NOMO-1 (cell line): ENCODE measurements around the gene CLVS2.
A peak's percentile ranks its signal among the peaks of the same experiment; 100 is the strongest.

Experiments
- DNase-seq, 2 experiments: peaks; one replicate each; lab custom pipeline; 2025; ENCODE audit not compliant: unreplicated experiment in 2 of 2; lab: John Stamatoyannopoulos, UW

Gene CLVS2

DNA sequence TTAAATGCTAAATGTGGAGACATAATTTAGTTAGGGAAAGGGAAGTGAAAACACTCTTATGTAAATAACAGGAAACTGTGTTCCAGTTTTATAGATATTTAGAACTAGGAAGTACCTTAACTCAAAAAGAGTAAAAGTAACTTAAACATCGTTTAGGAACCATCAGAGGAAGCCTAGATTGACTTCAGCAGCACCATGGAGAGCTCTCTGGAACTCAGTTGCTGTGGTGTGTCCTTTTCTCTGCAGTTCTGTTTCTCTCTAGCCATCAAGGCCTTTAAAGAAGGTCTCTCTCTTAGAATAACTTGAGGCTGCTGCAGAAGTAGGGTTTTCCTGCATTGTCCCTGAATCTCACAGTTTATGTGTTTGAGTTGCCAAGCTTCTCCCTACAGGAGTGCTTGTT is 26.9 kb downstream of the CLVS2 start:
- peak in 1 of 2 experiments; percentile 20 for DNase-seq

DNA sequence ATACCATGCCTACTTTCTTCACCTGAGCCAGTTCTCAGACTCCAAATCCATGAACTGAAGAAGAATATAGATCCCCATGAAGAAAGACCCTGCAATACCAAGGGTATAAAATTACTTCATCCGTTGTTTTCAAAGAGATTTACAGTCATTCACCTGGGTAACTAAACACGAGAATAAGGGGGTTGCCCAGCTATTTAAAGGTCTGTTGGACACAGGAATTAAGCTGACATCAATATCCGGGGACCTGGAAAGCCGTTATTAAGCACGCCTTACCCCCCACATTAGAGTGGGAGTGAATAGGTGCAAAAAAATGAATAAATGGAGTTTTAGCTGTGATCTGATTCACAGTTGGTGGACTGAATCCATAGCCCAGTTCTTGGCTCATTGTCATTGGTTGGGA is 28.9 kb downstream of the CLVS2 start:
- DNase-seq: no peak

DNA sequence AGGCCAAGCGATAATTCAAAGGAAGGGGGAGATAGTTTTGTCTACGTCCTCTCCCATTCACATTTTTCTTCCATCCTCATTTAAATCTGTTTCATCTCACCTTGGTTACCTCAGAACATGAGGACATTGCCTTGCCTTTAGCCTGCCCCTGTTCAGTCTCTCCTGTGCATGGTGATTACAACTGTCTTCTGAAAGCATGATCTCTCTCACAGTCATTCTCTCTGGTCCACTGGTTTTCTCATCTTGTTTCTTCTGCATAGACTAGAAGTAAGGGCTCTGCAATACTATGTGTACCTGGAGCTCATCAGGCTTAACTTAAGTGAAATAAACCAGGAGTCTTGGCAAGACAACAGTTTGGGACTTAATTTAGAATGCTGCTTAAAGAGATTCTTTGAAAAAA is 31.4 kb downstream of the CLVS2 start:
- DNase-seq: no peak

DNA sequence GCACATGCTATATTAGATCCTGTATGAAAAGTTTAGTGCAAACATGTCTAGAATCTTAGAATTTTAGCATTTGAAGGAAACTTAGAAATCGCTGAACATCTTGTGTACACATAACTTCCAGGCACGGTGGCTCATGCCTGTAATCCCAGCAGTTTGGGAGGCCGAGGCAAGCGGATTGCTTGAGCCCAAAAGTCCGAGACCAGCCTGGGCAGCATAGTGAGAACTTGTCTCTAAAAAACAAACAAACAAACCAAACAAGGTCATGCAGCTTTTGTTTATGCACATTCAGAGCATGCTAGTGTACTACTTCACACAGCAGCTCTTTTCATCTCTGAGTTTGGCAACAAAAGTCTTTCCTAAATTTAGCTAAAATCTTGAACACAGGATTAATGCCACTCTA is 32.2 kb downstream of the CLVS2 start:
- no peak for DNase-seq

DNA sequence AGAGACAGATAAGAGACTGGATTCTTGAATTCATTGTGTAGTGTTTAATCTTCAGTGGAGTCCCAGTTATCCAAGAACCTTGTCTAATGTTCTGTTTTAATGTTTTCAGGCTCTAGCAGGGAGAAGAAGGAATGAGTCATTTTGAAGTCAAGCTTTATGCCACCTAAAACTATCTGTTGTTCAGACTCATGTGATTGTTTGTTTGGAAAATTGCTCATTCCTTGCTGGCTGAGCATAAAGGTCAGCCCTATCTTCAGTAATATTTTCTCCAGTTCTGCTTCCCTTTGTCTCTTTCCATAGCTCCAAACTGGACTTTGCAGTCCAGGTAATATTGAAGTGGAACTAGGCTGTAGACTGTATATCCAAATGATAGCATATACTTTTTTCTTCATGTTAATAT is 34.2 kb downstream of the CLVS2 start:
- no peak for DNase-seq

DNA sequence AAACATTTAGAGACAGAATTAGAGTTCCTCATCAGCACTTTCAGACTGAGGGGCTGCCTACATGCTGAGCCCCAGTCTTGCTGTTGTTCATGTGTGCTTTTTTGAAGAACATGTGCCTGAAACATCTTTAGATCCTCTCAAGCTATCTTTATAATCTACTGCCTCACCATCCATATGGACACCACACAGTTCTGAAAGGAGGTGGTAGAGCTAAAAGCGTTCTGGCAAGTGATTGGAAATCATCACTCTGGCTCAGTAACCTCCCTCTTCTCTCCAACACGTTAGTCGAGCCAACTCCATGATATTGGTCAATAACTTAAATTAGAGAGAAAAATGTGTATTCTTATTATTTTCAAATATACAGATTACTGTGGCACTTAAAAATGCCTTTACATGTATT is 40.6 kb downstream of the CLVS2 start:
- no peak for DNase-seq

DNA sequence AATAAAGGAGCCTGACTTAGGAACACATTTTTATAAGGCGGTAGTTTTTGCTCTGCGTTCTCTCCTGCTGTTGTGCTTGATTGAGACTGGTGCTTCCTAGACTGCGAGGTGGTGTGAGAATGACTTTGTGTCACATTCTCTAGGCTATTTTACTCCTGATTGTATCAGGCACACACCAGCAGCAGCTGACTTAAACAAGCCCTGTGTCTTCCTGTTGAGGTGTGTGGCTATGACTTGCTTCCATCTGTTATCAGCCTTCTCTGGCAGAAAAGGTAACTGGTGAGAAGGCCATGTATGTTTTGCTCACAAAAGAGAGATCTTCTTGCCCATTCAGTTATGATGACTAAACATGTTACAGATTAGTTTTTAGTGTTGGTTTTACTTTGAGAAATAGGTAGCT is 43.4 kb downstream of the CLVS2 start:
- no peak for DNase-seq

DNA sequence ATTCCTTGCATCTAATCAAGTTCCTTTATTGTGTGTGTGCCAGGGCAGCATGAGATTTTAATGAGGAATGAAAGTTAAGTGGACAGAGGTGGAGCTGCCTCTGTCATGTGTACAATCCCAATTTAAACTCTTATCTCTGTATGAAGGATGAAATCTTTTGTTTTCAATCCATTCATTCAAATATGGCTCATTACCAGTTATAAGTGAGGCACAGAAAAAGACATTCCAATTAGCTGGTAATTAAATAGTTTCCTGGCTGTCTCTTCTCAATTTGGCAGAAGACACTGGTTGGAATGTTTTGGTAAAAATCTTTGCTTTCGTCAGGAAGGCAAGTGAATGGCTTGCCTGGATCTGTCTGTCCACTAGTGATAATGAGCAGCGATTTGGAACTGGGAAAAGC is 46.4 kb downstream of the CLVS2 start:
- no peak for DNase-seq

DNA sequence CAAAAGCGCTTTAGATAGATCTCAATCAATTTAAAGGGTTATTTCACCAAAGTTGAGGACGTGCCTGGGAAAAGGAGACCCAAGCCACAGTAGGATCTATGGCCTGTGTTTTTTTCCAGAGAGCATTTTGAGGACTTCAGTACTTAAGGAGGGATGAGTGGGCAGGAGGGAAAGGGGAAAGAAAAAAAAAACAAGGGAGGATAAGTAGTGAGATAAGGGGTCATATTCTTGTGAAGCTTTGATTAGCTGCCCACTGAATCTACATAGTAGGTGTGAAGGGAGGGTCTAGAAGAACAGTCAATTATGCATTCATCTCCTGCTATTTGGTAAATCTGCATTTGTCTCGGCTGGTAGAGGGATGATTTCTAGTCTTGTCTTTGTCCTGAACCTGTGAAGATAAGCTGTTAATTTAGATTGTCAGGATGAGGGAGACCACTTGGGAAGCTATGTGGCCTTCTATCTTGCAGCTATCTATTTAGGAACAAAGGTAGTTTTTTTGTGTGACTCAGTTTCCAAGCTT is 48.4 kb downstream of the CLVS2 start:
- no peak for DNase-seq

DNA sequence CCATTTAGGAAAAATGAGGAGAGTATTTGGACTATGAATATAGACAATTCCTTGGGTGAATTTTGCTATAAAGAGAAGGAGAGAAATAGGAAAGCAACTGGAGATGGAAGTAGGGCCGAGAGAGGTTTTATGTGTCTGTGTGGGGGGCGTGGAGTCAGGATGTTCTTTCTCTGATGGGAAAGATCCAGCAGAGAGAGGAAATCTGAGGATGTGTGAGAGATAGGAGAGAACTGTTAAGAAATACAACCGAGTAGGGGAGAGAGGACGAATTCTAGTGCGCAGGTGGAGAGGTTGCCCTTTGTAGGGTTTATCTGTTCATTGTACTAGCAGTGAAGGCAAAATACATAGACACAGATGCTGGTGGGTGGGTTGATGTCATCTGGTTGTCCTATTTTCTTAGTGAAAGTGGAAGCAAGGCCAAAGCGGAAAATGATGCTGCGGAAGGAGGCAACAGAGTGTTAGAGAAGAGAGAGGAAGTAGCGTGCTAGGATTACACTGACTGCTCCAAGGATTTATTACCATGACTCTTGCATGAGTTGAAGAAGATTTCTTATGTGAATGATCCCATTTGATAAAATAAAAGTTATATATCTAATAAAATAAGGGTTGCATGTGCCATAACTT is 57.7 kb downstream of the CLVS2 start:
- no peak for DNase-seq

DNA sequence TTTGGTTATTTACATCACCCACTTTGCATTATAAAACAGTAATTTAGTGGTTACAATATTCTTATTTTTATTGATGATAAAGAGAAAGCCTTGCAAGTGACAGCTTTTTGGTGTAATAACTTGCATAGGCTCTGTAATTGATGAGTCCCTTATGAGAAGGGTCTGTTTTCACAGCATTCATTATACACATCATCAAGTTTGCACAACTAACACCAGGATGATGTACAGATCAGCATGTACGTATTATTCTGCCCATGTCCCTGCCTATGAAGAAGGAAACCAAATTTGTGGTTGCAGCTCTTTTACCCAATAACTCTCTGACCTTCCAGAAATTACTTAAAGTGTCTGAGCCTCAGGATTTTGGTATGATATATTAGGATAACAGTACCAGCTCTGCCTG is 59.2 kb downstream of the CLVS2 start:
- no peak for DNase-seq

DNA sequence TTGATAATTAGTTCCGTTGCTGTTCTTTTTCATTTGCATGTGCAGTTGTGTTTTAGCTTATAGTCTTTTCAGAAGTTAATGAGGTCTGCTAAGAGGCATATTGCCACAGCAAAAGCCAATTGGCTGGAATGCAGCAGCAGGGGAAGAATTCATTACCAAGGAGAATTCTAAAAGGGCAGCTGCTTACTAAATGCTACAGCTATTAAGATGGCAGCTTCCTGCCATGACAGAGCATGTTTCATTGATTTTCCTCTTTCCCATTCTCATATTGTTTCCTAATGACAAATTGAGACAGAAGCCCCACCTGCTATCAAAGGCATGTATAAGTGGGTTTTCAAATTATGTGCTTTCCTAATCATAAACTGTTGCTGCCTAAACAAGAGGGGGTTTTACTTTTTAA is 66.6 kb downstream of the CLVS2 start:
- DNase-seq: no peak

DNA sequence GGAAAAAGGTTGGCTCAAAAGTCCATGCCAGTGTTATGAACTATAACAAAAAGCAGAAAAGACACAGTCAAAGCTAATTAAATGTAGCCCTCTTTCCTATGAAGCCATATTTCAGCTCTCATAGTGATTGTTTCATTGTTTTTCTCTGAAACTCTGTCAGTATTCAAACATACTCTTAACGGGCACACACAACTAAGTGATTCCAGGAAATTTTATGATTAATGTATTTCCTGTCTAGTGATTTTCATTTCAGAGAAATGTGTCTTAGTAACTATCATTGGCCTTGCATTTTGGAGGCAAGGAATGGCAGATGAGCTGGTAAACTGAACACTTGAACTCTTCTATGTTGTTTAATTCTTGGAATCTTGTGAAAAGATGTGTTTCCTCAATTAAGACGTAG is 68.0 kb downstream of the CLVS2 start:
- no peak for DNase-seq

DNA sequence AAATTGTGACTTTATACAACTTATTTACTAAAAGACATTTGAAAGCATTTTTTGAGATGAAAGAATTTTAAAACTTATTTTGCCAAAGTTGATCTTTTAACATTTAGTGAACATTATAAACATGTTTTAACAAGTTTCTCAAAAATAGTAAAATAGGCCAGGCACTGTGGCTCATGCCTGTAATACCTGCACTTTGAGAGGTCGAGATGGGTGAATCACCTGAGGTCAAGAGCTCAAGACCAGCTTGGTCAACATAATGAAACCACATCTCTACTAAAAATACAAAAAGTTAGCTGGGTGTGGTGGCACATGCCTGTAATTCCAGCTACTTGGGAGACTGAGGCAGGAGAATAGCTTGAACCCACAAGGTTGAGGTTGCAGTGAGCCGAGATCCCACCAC is 78.6 kb downstream of the CLVS2 start:
- no peak for DNase-seq

DNA sequence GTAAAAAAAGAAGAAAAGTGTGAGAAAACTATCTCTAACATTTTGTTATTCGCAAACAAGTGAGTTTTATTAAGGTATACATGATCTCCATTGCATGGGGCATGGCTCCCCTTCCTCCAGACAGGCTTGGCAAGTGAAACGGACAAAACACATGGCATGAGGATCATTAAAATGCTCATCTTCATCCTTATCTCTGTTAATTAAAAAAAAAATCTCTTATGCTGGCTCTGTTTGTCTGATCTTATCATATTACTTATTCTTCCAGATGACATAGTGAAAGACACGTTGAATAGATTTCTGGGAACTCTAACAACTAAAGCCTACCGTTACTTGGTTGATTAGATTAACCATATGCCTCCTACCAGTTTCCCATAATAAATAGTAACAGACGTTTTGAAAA is 89.4 kb downstream of the CLVS2 start:
- DNase-seq: no peak

DNA sequence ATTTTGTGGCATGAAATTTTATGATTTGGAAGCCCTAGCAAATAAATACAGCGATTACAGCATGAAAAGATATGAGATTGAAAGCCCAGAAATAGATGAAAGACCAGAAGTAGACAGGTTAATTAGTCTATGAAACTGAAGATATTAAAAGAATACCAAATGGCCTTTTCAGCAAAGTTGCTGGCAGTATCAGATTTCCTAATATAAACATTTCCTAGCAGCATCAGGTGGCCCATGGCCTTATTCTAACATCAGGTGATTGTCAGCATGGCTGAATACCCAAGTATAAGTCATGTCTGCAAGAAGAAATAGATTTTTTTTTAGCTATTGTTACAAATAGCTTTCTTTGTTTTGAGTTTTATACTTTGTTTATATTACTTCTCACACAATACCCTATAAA is 93.2 kb downstream of the CLVS2 start:
- DNase-seq: no peak

DNA sequence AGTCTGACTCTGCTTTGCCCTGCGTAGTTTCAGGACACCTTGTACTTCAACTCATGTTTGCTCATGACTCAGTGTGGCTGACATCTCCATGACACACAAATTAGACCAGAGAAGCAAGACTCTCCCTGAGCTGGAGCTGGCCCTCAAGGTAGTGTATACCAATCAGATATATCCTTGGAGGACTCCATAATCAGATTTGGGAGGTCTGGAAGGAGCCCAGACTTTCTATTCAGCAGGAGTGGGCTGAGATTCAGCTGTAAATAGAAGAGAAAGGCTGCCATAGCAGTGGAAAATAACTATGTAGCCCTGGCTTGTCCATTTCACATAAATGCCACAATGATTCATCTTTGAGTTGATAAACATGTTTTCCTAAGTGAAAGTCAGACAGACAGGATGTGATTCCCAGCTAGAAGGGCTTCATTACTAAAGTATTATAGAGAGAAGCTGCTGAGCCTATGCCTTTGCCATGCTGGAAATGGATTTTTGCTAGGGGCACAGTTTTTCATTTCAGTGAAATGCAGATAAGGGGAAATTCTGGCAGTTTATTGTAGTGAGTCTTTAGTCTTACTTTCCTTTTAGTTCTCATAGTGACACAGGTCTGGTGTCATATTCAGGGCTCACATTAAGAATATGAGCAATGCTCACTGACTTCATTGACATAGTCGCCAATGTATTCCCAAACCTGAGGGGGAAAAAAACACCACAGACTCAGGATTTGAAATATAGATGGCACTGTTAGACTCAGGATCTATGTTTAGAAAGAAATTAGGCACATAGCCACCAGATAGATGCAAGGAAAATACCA is 95.3 kb downstream of the CLVS2 start:
- DNase-seq: no peak

DNA sequence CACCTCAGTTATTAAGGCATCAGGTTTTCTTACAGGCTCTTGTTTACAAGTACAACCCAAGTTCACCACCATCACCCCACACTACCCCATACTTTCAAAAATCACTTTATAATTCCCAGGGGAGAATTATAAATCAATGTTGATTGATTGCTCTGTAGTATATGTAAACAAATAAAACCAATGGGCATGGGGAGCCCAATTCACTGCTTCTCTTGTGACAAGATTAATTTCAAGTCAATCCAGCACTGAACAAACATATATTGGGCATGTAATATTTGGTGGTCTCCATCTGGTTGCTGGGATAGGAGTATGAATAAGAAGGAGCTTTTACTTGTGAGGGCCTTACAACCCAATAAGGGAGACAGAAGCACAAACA is 95.8 kb downstream of the CLVS2 start:
- DNase-seq: no peak

DNA sequence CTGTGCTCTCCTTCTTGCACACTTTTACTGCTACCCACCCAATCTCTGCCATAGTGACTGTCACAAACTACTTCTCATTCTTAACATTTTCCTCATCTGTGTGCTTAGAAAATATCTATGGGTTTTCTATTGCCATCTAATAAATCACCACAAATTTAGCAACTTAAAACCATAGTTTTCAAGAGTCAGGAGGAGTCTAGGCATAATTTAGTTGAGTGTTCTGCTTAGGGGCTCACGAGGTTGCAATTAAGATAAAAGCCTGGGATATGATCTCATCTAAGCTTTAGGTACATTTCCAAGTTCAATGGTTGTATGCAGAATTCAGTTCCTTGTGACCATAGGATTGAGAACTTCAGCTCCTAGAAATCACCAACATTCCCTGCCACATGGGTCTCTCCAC is 98.8 kb downstream of the CLVS2 start:
- DNase-seq: no peak

DNA sequence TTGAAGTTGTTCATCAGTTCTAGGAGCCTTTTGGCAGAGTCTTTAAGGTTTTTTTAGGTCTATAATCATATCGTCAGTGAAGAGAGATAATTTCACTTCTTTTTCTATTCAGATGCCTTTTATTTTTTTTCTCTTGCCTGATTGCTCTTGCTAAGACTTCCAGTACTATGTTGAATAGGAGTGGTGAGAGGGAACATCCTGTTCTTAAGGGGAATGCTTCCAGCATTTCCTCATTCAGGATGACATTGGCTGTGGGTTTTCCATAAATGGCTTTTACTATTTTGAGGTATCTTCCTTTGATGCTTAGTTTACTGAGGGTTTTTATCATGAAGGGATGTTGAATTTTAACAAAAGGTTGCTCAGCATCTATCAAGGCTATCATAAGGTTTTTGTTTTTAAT is 109.5 kb downstream of the CLVS2 start:
- no peak for DNase-seq

DNA sequence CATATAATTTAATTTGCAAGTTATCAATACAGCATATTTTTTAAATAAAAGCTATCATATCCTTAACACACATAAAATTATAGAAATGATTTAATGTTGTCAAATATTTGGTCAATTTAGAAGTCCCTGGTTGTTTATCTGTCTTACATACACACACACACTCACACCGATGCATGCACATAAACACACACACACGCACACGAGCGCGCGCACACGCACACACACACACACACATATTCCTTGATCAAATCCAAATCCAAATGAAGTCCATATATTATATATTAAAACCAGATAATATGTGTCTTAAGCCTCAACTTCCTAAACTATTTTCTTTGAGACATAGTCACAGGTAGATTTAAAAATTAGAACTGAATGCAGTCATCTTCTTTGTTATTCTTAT is 120.3 kb downstream of the CLVS2 start:
- DNase-seq: no peak

DNA sequence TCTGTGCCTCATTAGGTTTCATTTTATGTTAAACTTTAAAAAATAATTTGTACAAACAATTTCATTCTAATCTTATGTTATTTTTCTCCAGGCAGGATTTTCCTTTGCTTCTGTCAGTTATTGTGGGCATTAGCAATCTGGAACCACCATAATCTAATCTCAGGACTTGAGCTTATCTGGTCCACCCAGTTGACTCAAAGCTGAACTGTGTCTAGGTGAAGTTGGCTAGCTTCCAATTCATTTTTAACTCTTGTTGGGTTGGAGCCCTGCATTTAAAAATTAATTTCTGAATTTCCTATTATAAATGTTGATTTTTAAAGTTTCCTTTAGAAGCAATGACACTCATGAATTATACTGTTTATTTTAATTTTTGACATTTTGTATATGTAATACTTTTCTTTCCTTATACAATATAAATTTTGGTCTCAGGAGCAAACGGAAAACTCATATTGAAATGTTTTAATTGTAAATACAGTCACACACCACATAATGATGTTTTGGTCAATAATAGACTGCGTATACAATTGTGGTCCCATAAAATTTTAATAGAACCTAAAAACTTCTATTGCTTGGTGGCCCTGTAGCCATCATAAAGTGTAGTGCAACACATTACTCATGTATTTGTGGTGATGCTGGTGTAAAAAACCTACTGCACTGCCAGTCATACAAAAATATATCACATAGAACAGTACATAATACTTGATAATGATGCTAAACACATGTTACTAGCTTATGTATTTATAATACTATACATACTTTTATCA is 121.3 kb downstream of the CLVS2 start:
- no peak for DNase-seq
